Epidermal melanocyte (primary cell): ENCODE data around the gene IQCF6.
"Not testable (repeated sequence)": the region's sequence is repeated elsewhere in the genome, so short reads cannot be mapped to it uniquely, and the experiment has no call there.

Source experiments
- DNase-seq: peaks from one replicate; pipeline ENCODE4 v3.0.0; 2011; ENCODE audit warnings: low spot score; ENCODE audit not compliant: insufficient read length

The IQCF6 gene

GRCh38 chr3:51779137-51779536, at the start of gene IQCF6:
Gene IQCF6, minus strand, starts transcription at chr3:51779237. Its CDS starts 13 bp downstream, at chr3:51779224.
- DNase-seq: no peak

GRCh38 chr3:51828297-51828696, 49.3 kb upstream of the IQCF6 start:
- no peak for DNase-seq

- DNase-seq: no peak
These were observed 40.8 kb upstream of the IQCF6 start for GRCh38 chr3:51819709-51820406.

GRCh38 chr3:51819151-51819550, 40.1 kb upstream of the IQCF6 start:
- no peak for DNase-seq

- no peak for DNase-seq
These were observed 38.3 kb upstream of the IQCF6 start for GRCh38 chr3:51817375-51817774.

- DNase-seq: no peak
These were observed 37.7 kb upstream of the IQCF6 start for GRCh38 chr3:51816723-51817122.

- DNase-seq: no peak
These were observed 36.6 kb upstream of the IQCF6 start for GRCh38 chr3:51815614-51816013.

GRCh38 chr3:51814034-51814433, 35.0 kb upstream of the IQCF6 start:
- no peak for DNase-seq

- no peak for DNase-seq
These were observed 34.5 kb upstream of the IQCF6 start for GRCh38 chr3:51813539-51813938.

- no peak for DNase-seq
These were observed 29.9 kb upstream of the IQCF6 start for GRCh38 chr3:51808934-51809333.

GRCh38 chr3:51802106-51802703, 23.2 kb upstream of the IQCF6 start:
- no peak for DNase-seq

GRCh38 chr3:51800750-51801125, 21.7 kb upstream of the IQCF6 start:
- no peak for DNase-seq

GRCh38 chr3:51799879-51800749, 21.1 kb upstream of the IQCF6 start:
- DNase-seq: peak; percentile 50

- no peak for DNase-seq
These were observed 19.4 kb upstream of the IQCF6 start for GRCh38 chr3:51798411-51798963.

GRCh38 chr3:51796854-51797253, 17.8 kb upstream of the IQCF6 start:
- DNase-seq: no peak

- no peak for DNase-seq
These were observed 15.2 kb upstream of the IQCF6 start for GRCh38 chr3:51794206-51794605.

GRCh38 chr3:51792206-51792605, 13.2 kb upstream of the IQCF6 start:
- DNase-seq: no peak

- no peak for DNase-seq
These were observed 10.4 kb upstream of the IQCF6 start for GRCh38 chr3:51789437-51789836.

GRCh38 chr3:51787576-51787975, 8.5 kb upstream of the IQCF6 start:
- not testable (repeated sequence) for DNase-seq

- no peak for DNase-seq
These were observed 7.2 kb upstream of the IQCF6 start for GRCh38 chr3:51786267-51786666.

- no peak for DNase-seq
These were observed 483 bp downstream of the IQCF6 start for GRCh38 chr3:51778554-51778953.

GRCh38 chr3:51777985-51778384, 1.1 kb downstream of the IQCF6 start:
- no peak for DNase-seq
